Subcutaneous abdominal adipose tissue (tissue), 5 donors: ENCODE results near the gene BCKDHB.
"Not testable (repeated sequence)": the region's sequence is repeated elsewhere in the genome, so short reads cannot be mapped to it uniquely, and the experiment has no call there.

ENCODE experiments used
- H3K27ac ChIP-seq: one replicate; pipeline ENCODE4 v1.7.0; 2013; ENCODE audit warnings: low read depth, mild to moderate bottlenecking, inconsistent platforms, low read length, moderate library complexity
- H3K27me3 ChIP-seq, 5 donors: one replicate each; pipeline ENCODE4 v1.7.0; 2013; ENCODE audit warnings: low read length in 5 of 5, inconsistent platforms in 1 of 5; ENCODE audit not compliant: control insufficient read depth in 5 of 5, insufficient read depth in 4 of 5
- H3K36me3 ChIP-seq, 5 donors: one replicate each; pipeline ENCODE4 v1.7.0; 2013; ENCODE audit warnings: low read length in 5 of 5; ENCODE audit not compliant: control insufficient read depth in 5 of 5, insufficient read depth in 5 of 5
- H3K4me1 ChIP-seq, 5 donors: one replicate each; pipeline ENCODE4 v1.7.0; 2013; ENCODE audit warnings: low read length in 5 of 5, mild to moderate bottlenecking in 3 of 5, moderate library complexity in 1 of 5; ENCODE audit not compliant: control insufficient read depth in 5 of 5, insufficient read depth in 5 of 5
- H3K4me3 ChIP-seq, 5 donors: one replicate each; pipeline ENCODE4 v1.7.0; 2013; ENCODE audit warnings: low read length in 5 of 5, low read depth in 1 of 5
- H3K9ac ChIP-seq, 5 donors: one replicate each; pipeline ENCODE4 v1.7.0; 2013; ENCODE audit warnings: low read length in 5 of 5, mild to moderate bottlenecking in 4 of 5, moderate library complexity in 3 of 5
- H3K9me3 ChIP-seq, 5 donors: one replicate each; pipeline ENCODE4 v1.7.0; 2013; ENCODE audit warnings: low read length in 5 of 5; ENCODE audit not compliant: control insufficient read depth in 5 of 5
- donor health status: healthy.
- donor health status: healthy.
- donor health status: healthy.
- donor health status: healthy.
- donor health status: healthy.

BCKDHB gene

GRCh38 chr6:80104520-80104919 is 2.0 kb upstream of the BCKDHB start:
- Histone ChIP-seq H3K9me3 (no peaks in the 10 kb centered on the region), H3K4me1 (peaks cover 0 to 22% (median 14%) of the 10 kb centered on the region in 5 donors), H3K27ac (no peak overlapping the region), H3K36me3 (no peaks in the 10 kb centered on the region), H3K4me3 (no peak overlapping the region), H3K9ac (no peak overlapping the region), H3K27me3 (no peaks in the 10 kb centered on the region)

GRCh38 chr6:80105972-80106417 is 476 bp upstream of the BCKDHB start:
- Histone ChIP-seq H3K9me3 (no peaks in the 10 kb centered on the region), H3K4me3 (peak overlapping the region; percentile 62 to 83 (median 80)), H3K27me3 (no peaks in the 10 kb centered on the region), H3K36me3 (no peaks in the 10 kb centered on the region), H3K27ac (peak overlapping the region; percentile 78), H3K4me1 (peaks cover 0 to 22% (median 14%) of the 10 kb centered on the region in 5 donors), H3K9ac (peak overlapping the region in 4 of 5 donors; percentile 12 to 64 (median 58))

- H3K9ac ChIP-seq, H3K27ac ChIP-seq, H3K4me3 ChIP-seq, H3K4me1 ChIP-seq, H3K27me3 ChIP-seq, H3K36me3 ChIP-seq, H3K9me3 ChIP-seq: not testable (repeated sequence)
Observed at GRCh38 chr6:80122576-80122975, 16.1 kb downstream of the BCKDHB start.

- Histone ChIP-seq H3K9me3 (no peaks in the 10 kb centered on the region), H3K27ac (no peak overlapping the region), H3K36me3 (peaks cover 5 to 20% (median 12%) of the 10 kb centered on the region in 5 donors), H3K4me3 (no peak overlapping the region), H3K27me3 (no peaks in the 10 kb centered on the region), H3K9ac (no peak overlapping the region), H3K4me1 (no peaks in the 10 kb centered on the region)
Observed at GRCh38 chr6:80126657-80127345, 20.3 kb downstream of the BCKDHB start.

- no peak overlapping the region for H3K27ac ChIP-seq
- H3K36me3 ChIP-seq = peaks cover 5 to 20% (median 15%) of the 10 kb centered on the region in 5 donors
- H3K9ac ChIP-seq = no peak overlapping the region
- no peaks in the 10 kb centered on the region for H3K4me1 ChIP-seq
- H3K9me3 ChIP-seq = no peaks in the 10 kb centered on the region
- no peak overlapping the region for H3K4me3 ChIP-seq
- no peaks in the 10 kb centered on the region for H3K27me3 ChIP-seq
Observed at GRCh38 chr6:80129485-80129884, 23.0 kb downstream of the BCKDHB start.

- H3K27ac ChIP-seq = no peak overlapping the region
- H3K36me3 ChIP-seq = peaks cover 5 to 22% (median 15%) of the 10 kb centered on the region in 5 donors
- H3K4me1 ChIP-seq = no peaks in the 10 kb centered on the region
- no peaks in the 10 kb centered on the region for H3K27me3 ChIP-seq
- no peak overlapping the region for H3K9ac ChIP-seq
- no peaks in the 10 kb centered on the region for H3K9me3 ChIP-seq
- no peak overlapping the region for H3K4me3 ChIP-seq
Observed at GRCh38 chr6:80133020-80133419, 26.5 kb downstream of the BCKDHB start.

GRCh38 chr6:80134065-80134464 is 27.6 kb downstream of the BCKDHB start:
- Histone ChIP-seq H3K4me1 (no peaks in the 10 kb centered on the region), H3K9me3 (no peaks in the 10 kb centered on the region), H3K4me3 (no peak overlapping the region), H3K27ac (no peak overlapping the region), H3K9ac (no peak overlapping the region), H3K36me3 (peaks cover 5 to 22% (median 14%) of the 10 kb centered on the region in 5 donors), H3K27me3 (no peaks in the 10 kb centered on the region)

GRCh38 chr6:80142586-80142985 is 36.1 kb downstream of the BCKDHB start:
- Histone ChIP-seq H3K36me3 (peaks cover 0 to 2% (median 0%) of the 10 kb centered on the region in 5 donors), H3K27me3 (no peaks in the 10 kb centered on the region), H3K9ac (no peak overlapping the region), H3K9me3 (no peaks in the 10 kb centered on the region), H3K4me3 (no peak overlapping the region), H3K4me1 (peaks cover 5 to 24% (median 18%) of the 10 kb centered on the region in 5 donors), H3K27ac (no peak overlapping the region)

- no peak overlapping the region for H3K4me3 ChIP-seq
- H3K27ac ChIP-seq = peak overlapping the region; percentile 20
- H3K4me1 ChIP-seq = peaks cover 5 to 24% (median 18%) of the 10 kb centered on the region in 5 donors
- no peaks in the 10 kb centered on the region for H3K9me3 ChIP-seq
- peaks cover 0 to 6% (median 0%) of the 10 kb centered on the region in 5 donors for H3K36me3 ChIP-seq
- no peaks in the 10 kb centered on the region for H3K27me3 ChIP-seq
- no peak overlapping the region for H3K9ac ChIP-seq
Observed at GRCh38 chr6:80143419-80143937, 37.0 kb downstream of the BCKDHB start.

GRCh38 chr6:80144753-80145315 is 38.4 kb downstream of the BCKDHB start:
- no peaks in the 10 kb centered on the region for H3K9me3 ChIP-seq
- no peaks in the 10 kb centered on the region for H3K27me3 ChIP-seq
- H3K36me3 ChIP-seq = peaks cover 0 to 6% (median 0%) of the 10 kb centered on the region in 5 donors
- H3K4me1 ChIP-seq = peaks cover 5 to 24% (median 18%) of the 10 kb centered on the region in 5 donors
- no peak overlapping the region for H3K4me3 ChIP-seq
- no peak overlapping the region for H3K27ac ChIP-seq
- no peak overlapping the region for H3K9ac ChIP-seq
